ENCODE data around the gene HHAT. TPM values are rescaled to one million over a fixed set of nuclear protein-coding genes. Genes with fewer than 3 reads are reported as not detected.

Gene HHAT
- total RNA-seq, 1 donor from 2014 or later, result 2.9 TPM

GRCh38 chr1:210482945-210483617 lies 154.4 kb downstream of the HHAT start:
- H3K36me3 ChIP-seq (ENCODE audit: control insufficient read depth, insufficient read depth, low read length), result no peaks in the 10 kb centered on the region
- H3K4me3 ChIP-seq (ENCODE audit: low read depth, low read length), result no peak overlapping the region
- no peak for FAIRE-seq
- no peak for DNase-seq (ENCODE audit: low read depth)
- H3K27me3 ChIP-seq (ENCODE audit: control insufficient read depth, insufficient read depth, low read length), result no peaks in the 10 kb centered on the region
- no peak for TF ChIP-seq CTCF (IDR thresholded peaks at IDR 0.05; ENCODE audit: insufficient read depth, low read length, severe bottlenecking)

- DNase-seq (ENCODE audit: low read depth), result no peak
Measured at GRCh38 chr1:210483821-210484220, 155.1 kb downstream of the HHAT start.

GRCh38 chr1:210487021-210487420 lies 158.3 kb downstream of the HHAT start:
- no peak for TF ChIP-seq CTCF (IDR thresholded peaks at IDR 0.05; ENCODE audit: insufficient read depth, low read length, severe bottlenecking)
- DNase-seq (ENCODE audit: low read depth), result no peak
- no peak for FAIRE-seq
- H3K4me3 ChIP-seq (ENCODE audit: low read depth, low read length), result no peak overlapping the region
- no peaks in the 10 kb centered on the region for H3K36me3 ChIP-seq (ENCODE audit: control insufficient read depth, insufficient read depth, low read length)
- H3K27me3 ChIP-seq (ENCODE audit: control insufficient read depth, insufficient read depth, low read length), result no peaks in the 10 kb centered on the region

More at GRCh38 chr1:210483821-210484220, 155.1 kb downstream of the HHAT start:
- H3K27me3 ChIP-seq (ENCODE audit: control insufficient read depth, insufficient read depth, low read length), result no peaks in the 10 kb centered on the region
- no peaks in the 10 kb centered on the region for H3K36me3 ChIP-seq (ENCODE audit: control insufficient read depth, insufficient read depth, low read length)
- H3K4me3 ChIP-seq (ENCODE audit: low read depth, low read length), result no peak overlapping the region
- FAIRE-seq, result no peak
- TF ChIP-seq CTCF (IDR thresholded peaks at IDR 0.05; ENCODE audit: insufficient read depth, low read length, severe bottlenecking), result no peak

GRCh38 chr1:210489491-210489890 lies 160.8 kb downstream of the HHAT start:
- DNase-seq (ENCODE audit: low read depth) (no peak), FAIRE-seq (no peak)
- no peak overlapping the region for H3K4me3 ChIP-seq (ENCODE audit: low read depth, low read length)
- no peaks in the 10 kb centered on the region for H3K27me3 ChIP-seq (ENCODE audit: control insufficient read depth, insufficient read depth, low read length)
- no peaks in the 10 kb centered on the region for H3K36me3 ChIP-seq (ENCODE audit: control insufficient read depth, insufficient read depth, low read length)
- TF ChIP-seq CTCF (IDR thresholded peaks at IDR 0.05; ENCODE audit: insufficient read depth, low read length, severe bottlenecking), result no peak

- TF ChIP-seq CTCF (IDR thresholded peaks at IDR 0.05; ENCODE audit: insufficient read depth, low read length, severe bottlenecking), result no peak
- Histone ChIP-seq H3K4me3 (ENCODE audit: low read depth, low read length) (no peak overlapping the region), H3K27me3 (ENCODE audit: control insufficient read depth, insufficient read depth, low read length) (no peaks in the 10 kb centered on the region), H3K36me3 (ENCODE audit: control insufficient read depth, insufficient read depth, low read length) (no peaks in the 10 kb centered on the region)
- no peak for FAIRE-seq
- no peak for DNase-seq (ENCODE audit: low read depth)
Measured at GRCh38 chr1:210490781-210491180, 162.1 kb downstream of the HHAT start.

GRCh38 chr1:210496063-210496462 lies 167.4 kb downstream of the HHAT start:
- no peak for DNase-seq (ENCODE audit: low read depth)

More at GRCh38 chr1:210496063-210496462, 167.4 kb downstream of the HHAT start:
- no peaks in the 10 kb centered on the region for H3K36me3 ChIP-seq (ENCODE audit: control insufficient read depth, insufficient read depth, low read length)
- no peak for TF ChIP-seq CTCF (IDR thresholded peaks at IDR 0.05; ENCODE audit: insufficient read depth, low read length, severe bottlenecking)
- FAIRE-seq, result no peak
- H3K4me3 ChIP-seq (ENCODE audit: low read depth, low read length), result no peak overlapping the region
- H3K27me3 ChIP-seq (ENCODE audit: control insufficient read depth, insufficient read depth, low read length), result no peaks in the 10 kb centered on the region

All from bronchial epithelial cell (primary cell).